SK-N-SH treated with all-trans-retinoic acid at 6 μM for 48 hours (cell line): ENCODE results near the gene SKI.

Experiments
- PPARA ChIP-seq: fragments of 250-450 bp; sonication (Bioruptor Pico); IDR thresholded peaks from 2 replicates; pipeline ENCODE4 v1.5.0; 2020; ENCODE audit warnings: mild to moderate bottlenecking, borderline replicate concordance
- ZFP3 ChIP-seq: fragments of 250-450 bp; sonication (Bioruptor Pico); IDR thresholded peaks from 2 replicates; pipeline ENCODE4 v1.5.0; 2020; ENCODE audit warnings: mild to moderate bottlenecking, moderate library complexity

- TF ChIP-seq ZFP3 (CRISPR knock-in tag) (no peak), PPARA (CRISPR knock-in tag) (no peak)
These were observed 17.3 kb upstream of the SKI start for GRCh38 chr1:2210786-2211185.
